GM18517 (cell line): ENCODE results near the gene KAZN.

Experiments
- ATAC-seq: cut with Tn5 transposase; IDR thresholded peaks from one replicate; pipeline ENCODE4 v1.9.1; 2021; ENCODE audit warnings: mild to moderate bottlenecking, moderate library complexity; ENCODE audit not compliant: unreplicated experiment

KAZN gene

DNA sequence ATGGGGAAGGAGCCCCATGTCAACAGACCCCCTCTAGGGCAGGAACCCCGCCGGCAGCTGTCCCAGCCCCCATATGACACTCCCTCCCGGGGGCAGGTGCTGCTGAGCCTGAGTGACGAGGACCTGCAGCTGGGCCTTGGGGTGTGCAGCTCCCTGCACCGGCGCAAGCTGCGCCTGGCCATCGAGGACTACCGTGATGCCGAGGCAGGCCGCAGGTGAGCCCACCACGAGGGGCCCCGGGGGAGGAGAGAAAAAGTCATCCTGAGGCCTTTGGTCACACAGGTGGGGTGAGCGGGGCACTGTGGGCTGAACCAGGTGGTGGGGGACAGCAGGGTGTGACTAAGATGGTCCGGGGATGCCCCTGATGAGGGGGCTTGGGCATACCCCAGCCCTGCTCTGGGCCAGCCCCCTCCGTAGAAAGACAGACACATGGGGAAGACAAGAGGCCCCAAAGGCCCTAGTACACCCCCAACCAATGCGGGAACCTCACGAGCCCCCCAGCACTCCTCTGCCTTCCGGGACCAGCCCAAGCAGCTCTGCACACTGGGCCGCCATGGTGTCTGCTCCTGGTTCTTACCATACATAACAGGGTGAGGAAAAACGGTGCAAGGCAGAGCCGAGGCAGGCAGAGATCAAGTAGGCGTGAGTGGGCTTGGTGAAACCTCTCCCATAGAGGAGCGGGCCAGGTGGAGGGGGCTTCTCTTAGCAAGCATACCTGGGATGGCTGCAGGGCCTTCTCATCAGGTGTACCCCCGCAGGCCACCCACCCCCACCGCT, 496.4 kb downstream of the KAZN start:
- no peak for ATAC-seq

DNA sequence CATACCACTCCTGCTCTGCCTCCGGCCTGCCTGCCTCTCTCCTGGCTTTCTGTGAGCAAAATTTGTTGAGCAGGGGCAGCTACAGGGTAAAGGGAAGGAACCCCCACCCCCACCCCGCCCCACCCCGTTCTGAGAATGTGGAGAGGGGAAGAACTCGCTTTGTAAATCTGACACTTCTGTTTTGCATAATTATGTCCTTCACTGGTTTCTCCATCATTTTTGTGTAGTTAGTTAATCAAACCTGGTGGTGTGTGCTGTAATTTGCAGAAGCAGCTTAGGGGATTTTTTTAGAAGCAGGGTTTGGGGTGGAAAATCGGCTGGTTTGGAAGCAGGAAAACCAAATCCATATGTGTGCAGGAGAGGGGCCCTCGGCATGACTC, 497.0 kb downstream of the KAZN start:
- no peak for ATAC-seq

DNA sequence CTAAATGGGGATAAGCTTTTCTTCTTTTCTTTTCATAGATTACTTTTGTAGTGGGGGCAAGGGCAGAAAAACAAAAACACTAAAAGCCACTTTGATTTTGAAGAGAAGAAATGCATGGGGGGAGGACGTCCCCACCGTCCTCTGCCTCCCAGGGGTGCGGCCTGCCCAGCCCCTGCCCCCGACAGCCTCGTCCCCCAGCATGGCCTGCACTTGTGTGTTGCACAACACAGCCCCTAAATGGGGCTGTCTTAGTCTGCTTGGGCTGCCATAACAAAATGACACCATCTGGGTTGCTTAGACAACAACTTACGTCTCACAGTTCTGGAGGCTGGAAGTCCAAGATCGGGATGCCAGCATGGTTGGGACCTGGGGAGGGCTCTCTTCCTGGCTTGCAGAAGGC, 497.8 kb downstream of the KAZN start:
- no peak for ATAC-seq

DNA sequence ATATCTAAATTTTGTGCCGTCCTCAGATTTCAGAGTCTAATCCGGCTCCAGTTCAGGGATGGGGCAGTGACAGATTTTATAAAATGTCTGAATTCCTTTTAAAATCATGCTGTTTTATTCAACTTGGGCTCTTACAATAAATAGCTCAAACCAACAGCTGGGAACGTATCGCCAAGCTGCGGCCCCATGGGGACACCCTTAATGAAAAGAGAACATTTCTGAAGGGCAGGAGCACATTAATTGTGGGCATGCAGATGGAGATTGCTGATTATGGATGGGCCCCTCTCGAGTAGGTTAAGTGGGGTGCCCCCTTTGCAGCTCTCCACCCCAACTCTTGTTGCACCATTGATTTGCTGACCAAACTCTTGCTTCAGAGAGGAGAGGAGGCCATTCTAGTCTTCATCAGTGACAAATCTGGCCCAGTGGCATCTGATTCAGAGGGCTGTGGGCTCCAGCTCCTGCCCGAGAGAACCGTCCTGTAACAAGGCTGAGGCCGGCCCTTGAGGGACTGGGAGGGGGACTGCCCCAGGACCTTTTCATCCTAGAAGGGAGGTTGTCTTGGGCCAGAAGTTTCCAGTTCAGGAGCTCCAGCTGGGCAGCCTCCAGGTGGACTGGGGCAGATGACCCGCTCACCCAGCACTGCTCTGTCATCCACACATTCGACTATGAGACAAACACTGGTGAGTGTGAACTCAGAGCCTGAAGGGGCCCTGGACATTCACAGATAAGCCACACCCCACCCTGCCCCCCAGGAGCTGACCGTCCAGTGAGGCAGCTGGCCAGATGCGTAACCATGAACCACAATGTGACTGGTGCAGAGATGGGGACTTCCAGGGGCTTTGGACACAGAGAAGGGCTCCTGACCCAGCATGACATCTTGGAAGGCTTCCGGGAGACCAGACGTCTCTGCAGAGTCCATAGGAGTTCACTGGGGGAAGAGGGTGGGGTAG, 500.0 kb downstream of the KAZN start:
- no peak for ATAC-seq

DNA sequence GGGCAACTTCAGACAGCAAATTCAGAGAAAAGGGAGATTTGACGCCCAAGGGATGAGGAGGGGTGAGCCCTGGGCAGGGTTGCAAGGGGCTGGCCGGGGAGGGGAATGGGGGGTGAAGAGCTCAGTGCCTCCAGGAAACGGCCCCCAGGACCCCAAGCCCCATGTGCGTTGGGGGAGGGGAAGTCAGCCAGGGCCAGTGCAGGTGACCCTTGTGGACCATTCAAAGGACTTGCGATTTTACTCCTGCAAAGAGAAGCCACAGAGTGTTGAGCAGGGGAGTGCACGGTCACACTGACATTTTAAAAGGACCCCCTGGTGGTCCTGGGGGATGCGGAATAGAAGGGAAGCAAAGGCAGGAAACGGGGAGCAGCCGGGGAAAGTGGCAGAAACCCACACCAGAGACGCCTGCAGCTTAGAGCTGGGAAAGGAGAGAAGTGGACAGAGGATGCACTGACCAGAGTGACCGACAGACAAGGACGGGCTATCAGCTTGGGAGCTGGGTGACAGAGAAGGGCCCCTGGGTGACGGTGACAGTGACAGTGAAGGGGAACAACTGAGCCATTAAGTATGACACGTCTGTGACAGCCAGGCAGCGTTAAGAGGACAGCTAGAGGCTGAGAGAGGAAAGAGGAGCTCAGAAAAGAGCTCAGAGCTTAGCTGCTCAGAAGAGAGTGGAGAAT, 501.1 kb downstream of the KAZN start:
- ATAC-seq, result no peak

DNA sequence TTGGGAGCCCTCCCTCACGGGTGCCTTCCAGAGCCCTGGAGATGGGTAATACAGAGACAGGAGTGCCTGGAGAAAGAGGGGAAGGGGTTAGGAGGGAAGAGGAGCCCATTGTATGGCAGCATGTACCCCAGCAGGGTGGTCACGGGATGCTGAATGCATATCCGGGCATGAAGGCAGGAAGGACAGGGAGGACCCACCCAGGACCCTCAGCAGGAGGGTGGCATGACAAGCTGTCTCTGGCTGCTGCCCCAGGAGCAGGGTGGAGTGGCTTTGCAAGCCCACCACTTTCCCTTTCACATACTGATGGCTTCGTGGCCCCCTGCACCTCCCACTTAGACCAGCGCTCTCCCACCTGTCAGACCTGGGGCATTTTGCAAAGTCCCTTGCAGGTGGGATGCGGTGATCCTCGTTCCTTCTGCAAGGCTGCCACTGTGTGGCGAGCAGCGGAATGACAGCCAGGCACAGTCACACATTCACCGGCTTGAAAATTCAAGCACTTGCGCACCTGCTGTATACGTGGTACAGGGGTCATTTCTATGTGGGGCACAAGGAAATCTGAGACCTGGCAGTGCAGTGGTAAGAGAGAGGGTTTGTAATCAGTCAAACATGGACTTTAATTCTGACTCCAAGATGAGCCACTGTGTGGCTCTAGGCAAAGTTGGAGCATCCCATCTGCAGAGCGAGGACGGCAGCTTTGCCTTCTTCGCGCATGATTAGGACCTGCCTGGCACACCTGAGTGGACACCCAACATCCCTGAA, 501.8 kb downstream of the KAZN start:
- no peak for ATAC-seq

DNA sequence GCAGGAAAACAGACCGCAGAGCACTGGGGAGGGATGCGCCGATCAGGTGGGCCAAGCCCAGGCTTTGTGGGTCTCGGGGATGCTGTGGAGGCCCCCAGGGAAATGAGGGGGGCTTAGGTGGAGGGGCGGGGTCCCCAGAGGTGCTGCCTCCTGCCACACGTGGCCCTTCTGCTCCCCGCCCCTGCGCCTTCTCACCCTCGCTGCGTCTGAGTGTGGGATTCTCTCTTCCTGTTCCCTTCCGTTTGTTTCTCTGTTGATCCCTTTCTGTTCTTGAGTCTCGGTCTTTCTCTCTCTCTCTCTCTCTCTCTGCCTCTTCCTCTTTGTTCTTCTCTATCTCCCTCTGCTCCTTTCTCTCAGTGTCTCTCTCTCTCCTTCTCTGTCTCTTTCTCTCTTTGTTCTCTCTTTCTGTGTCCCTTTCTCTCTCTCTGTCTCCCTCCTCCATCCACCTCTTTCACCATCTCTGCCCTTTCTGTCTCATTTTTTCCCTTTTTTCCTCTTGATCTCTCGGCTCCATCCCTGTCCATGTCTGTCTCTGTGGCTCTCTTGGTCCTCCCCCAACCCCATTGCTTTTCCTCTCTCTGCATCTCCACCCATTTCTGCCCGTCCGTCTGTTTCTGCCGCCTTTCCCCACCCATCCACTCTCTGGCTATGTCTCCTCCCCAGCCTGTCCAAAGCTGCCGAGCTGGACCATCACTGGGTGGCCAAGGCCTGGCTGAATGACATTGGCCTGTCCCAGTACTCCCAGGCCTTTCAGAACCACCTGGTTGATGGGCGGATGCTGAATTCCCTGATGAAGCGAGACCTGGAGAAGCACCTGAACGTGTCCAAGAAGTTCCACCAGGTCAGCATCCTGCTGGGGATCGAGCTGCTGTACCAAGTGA, 502.6 kb downstream of the KAZN start:
- no peak for ATAC-seq

DNA sequence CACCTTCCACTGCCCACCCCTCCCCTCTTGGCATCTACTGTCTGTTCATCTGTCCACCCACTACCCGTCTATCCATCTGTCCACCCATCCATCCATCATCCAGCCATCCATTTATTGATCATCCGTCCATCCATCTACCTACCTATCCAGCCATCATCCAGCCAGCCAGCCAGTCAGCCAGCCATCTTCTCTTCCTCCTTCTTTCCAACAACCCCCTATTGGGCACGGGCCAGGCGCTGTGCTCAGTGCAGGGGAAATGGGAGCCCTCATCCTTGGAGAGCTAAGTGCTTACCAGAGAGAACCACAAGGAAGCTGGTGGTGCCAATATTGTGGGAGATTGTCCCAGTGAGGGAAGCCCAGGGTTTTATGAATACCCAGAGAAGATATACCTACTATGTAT, 503.3 kb downstream of the KAZN start:
- no peak for ATAC-seq

DNA sequence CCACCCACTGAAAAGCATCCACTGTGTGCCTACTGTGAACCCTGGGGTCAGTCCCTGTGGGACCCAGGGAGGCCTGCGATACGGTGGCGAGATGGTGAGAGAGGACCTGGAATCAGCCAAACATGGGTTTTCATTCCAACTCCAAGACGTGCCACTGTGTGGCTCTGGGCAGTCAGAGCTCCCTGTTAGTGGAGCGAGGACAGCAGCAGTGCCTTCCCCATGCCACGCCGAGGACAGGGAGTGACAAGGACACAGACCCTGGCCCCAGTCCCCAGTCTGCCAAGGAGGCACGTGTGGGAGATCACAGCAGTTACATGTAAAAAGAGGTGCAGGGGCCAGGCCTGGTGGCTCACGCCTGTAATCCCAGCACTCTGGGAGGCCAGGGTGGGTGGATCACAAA, 504.2 kb downstream of the KAZN start:
- ATAC-seq, result no peak

DNA sequence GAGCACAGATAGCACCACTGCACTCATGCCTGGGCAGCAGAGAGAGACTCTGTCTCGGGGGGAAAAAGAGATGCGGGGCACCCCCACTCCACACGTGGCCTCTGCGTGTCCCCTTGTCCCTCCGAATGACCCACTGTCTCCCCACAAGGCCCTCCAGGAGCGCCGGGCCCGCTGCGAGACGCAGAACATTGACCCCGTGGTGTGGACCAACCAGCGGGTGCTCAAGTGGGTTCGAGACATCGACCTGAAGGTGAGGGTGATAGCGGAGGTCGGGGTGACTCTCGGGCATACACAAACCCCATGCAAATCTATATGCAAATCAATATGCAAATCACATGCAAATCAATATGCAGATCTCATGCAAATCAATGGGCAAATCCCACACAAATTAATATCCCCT, 504.7 kb downstream of the KAZN start:
- no peak for ATAC-seq

DNA sequence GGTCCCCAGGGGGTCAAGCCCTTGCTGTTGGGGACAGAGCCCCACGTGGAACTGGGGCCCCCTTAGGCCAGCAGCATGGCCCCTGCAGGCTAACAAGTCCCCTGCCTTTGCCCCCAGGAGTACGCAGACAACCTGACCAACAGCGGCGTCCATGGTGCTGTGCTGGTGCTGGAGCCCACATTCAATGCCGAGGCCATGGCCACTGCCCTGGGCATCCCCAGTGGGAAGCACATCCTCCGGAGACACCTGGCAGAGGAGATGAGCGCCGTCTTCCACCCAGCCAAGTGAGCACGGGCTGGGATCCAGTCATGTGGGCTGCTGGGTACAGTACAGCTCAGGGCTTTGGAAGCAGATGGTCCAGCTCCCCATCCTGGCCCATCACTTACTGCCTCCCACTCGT, 505.4 kb downstream of the KAZN start:
- ATAC-seq, result no peak

DNA sequence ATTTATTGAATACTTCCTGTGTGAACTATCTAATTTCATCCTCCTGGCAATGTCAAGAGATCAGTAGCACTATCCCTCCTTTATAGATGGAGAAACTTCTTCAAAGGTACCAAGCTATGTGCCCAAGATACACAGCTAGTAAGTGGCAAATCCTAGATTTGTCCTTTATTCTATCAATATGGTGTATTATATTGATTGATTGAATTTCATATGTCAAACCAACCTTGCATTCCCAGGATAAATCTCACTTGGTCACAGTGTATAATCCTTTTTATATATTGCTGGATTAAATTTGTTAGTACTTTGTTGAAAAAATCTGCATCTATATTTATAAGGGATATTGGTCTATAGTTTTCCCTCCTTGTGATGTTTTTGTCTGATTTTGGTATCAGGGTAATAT, 506.3 kb downstream of the KAZN start:
- ATAC-seq, result no peak

DNA sequence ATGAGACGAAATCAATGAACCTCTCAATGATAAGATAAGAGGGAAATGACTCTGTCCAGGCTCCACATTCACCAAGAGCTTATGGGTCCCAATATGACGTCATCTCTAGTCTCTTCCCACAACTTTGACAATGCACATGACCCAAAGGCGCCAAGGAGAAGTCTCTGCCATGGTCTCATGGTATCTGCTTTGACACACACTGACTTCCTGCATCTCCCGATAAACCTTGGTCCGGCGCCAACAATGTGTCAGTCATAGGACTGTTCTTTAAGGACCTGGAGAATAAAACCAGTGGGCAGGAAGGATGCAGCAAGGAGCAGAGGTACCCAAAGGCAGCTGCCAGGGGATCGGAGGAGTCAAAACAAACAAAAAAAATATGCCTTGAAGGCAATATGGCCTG, 508.1 kb downstream of the KAZN start:
- no peak for ATAC-seq

DNA sequence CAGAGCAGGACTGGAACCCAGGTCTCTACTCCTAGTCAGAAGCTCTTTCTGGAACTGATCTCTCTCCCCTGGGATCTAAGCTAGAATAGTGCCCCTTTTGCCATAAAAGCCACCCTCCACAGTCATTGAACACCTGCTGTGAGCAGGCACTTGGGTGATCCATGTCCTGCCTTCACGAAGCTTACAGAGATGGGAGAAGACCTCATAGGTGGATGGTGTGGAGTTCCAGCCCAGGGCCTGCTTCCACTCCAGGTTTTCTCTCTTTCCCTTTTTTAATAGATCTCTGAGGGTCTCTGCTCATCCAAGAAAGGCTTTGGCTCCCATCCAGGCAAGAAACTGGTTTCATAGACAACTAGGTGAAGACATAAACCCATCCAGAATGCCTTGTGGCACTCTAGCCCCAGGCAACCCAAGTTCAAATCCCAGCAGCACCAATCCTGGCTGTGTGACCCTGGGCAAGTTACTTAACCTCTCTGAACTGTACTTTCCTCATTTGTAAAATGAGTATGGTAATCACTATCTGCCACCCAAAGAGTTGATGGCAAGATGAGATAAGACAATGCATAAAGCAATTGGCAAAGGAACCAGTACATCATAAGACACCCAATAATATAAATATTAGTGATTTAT, 508.7 kb downstream of the KAZN start:
- ATAC-seq, result no peak

DNA sequence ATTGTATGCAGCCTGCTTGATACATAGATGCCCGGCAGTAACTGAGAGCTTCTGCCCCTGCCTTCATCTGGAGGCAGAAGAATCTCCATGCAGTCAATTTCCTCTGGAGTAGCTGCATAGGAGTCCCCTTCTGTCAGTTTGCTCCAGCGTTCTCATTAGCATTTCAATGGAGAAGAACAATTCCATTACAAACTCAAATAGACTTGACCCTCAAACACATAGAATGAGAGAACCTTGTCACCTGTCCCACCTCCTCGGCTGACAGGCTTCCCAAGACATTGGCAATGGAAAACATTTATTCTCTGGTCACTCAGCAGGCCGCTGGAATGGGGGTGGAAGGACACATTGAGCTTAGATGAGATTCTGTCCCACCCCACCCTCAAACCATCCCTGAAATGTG, 509.4 kb downstream of the KAZN start:
- ATAC-seq, result no peak

DNA sequence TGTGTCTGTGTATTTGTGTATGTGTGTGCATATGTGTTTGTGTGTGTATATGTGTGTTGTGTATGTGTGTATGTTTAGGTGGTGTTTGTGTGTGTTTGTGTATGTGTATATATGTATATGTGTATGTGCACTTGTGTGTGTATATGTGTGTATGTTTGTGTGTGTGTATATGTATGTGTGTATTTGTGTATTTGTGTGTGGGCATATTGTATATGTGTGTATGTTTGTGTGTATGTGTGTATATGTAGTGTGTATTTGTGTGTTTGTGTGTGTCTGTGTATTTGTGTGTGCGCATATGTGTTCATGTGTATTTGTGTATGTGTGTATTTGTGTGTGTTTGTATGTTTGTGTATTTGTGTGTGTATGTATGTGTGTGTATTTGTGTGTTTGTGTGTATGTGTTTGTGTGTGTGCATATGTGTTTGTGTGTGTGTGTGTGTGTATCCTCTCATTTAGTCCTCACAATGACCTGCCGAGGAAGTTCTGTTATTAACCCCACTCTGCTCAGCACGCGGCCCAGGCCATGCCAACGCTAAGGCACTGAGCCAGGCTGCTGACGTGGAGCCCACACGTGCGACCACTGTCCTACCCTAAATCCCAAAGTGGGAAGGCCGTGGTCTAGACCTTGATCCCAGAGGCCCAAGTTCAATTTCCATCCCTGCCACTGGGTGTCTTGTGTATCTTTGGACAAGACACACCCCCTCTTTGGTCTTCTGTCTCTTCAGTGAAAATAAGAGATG, 511.8 kb downstream of the KAZN start:
- no peak for ATAC-seq

DNA sequence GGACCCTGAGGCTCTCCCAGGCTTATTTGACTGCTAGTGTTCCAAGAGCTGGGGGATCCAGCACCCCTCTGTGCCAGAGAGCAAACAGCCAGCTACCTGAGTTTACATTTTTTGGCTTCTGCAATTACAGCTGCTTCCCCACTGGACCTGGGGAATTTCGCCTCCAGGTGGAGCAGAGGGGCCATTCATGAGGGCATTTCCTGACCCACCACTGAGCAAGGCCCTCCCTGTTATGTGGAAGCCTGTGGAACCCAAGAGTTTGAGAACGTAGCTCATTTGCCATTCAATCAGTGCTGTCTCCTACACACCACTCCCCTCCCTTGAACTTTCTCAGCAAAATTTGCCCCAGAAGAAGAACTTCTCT, 512.4 kb downstream of the KAZN start:
- no peak for ATAC-seq

DNA sequence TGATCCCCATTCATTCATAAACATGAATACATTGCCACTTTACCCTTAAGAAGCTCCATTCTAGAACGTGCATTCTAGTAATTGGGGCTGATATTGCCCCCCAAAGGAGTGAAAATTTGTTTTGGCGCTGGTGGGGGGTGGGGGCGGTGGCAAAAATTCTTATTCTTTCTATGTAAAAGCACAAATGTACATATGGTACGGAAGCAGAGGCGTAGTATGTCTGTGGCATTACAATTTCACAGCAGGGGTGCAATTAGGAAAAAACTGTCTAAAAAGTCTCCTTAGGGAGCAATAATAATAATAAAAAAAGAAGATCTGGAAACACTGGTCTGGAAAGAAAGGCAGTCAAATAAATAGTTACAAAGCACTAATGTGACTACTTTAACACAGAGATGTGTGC, 514.7 kb downstream of the KAZN start:
- ATAC-seq, result no peak

DNA sequence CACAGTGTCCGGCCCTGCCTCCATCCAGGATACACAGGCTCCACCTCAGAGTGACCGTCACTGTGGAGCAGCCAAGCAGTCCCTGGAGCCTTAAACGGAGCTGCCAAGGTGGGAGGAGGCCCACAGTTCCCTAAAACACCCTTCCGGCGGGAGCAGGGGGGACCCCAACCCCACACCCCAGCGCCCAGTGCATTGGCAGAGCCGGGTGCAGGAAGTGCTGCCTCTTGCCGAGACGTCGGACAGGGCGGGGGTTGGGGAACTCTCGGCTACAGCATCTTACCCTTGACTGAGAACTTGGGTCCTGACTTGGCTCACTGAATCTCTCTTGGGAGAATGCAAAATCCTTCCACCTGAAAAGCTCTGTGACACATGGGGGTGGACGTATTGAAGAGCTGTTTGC, 516.4 kb downstream of the KAZN start:
- ATAC-seq, result no peak
